Upper lobe of left lung (tissue), 4 donors: Measurements from ENCODE around the gene SETDB2.

ENCODE experiments used
- EP300 ChIP-seq, 4 donors: sonication (generic); formaldehyde crosslinking; IDR thresholded peaks; one replicate each; pipeline ENCODE4 v1.5.1; 2017; ENCODE audit warnings: antibody characterized with exemption in 4 of 4, control low read depth in 2 of 4
- TF ChIP-seq, protein P1 (sequence below), 6 experiments: fragments of 450-650 bp in 4 of 6; fragments of 200-600 bp in 2 of 6; sonication (generic) in 2 of 6; IDR thresholded peaks; one replicate each; pipeline ENCODE4 v1.5.1; 2016 to 2019; ENCODE audit warnings: antibody characterized with exemption in 6 of 6

- TF ChIP-seq, protein P1, sequence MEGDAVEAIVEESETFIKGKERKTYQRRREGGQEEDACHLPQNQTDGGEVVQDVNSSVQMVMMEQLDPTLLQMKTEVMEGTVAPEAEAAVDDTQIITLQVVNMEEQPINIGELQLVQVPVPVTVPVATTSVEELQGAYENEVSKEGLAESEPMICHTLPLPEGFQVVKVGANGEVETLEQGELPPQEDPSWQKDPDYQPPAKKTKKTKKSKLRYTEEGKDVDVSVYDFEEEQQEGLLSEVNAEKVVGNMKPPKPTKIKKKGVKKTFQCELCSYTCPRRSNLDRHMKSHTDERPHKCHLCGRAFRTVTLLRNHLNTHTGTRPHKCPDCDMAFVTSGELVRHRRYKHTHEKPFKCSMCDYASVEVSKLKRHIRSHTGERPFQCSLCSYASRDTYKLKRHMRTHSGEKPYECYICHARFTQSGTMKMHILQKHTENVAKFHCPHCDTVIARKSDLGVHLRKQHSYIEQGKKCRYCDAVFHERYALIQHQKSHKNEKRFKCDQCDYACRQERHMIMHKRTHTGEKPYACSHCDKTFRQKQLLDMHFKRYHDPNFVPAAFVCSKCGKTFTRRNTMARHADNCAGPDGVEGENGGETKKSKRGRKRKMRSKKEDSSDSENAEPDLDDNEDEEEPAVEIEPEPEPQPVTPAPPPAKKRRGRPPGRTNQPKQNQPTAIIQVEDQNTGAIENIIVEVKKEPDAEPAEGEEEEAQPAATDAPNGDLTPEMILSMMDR (IDR thresholded peaks at IDR 0.05) = no peak
- no peak for TF ChIP-seq EP300 (IDR thresholded peaks at IDR 0.05)
These were observed 26.9 kb upstream of the SETDB2 start for GRCh38 chr13:49417161-49417560.
